ENCODE data around the gene ASCL4. TPM values are rescaled to one million over a fixed set of nuclear protein-coding genes. Genes with fewer than 3 reads are reported as not detected.

Gene ASCL4
- total and polyA plus RNA-seq, 4 donors = under 0.01 TPM; not detected in 3

GRCh38 chr12:107779077-107779831 lies 4.8 kb downstream of the ASCL4 start:
- no peak overlapping the region for H3K9ac ChIP-seq (ENCODE audit: low read depth in 1 of 2, low read length in 2 of 2)
- peaks cover 0 to 6% (median 0%) of the 10 kb centered on the region in 4 donors for H3K4me1 ChIP-seq (ENCODE audit: control insufficient read depth in 4 of 4, insufficient read depth in 4 of 4, low read length in 3 of 4)
- H3K9me3 ChIP-seq (ENCODE audit: control insufficient read depth in 4 of 4, low read length in 3 of 4) = no peaks in the 10 kb centered on the region
- peaks cover 0 to 6% (median 4%) of the 10 kb centered on the region in 4 donors for H3K27me3 ChIP-seq (ENCODE audit: control insufficient read depth in 4 of 4, insufficient read depth in 4 of 4, low read length in 3 of 4)
- WGBS = 68% methylated on average over 7 of the region's 7 CpGs
- no peaks in the 10 kb centered on the region for H3K36me3 ChIP-seq (ENCODE audit: control insufficient read depth in 4 of 4, insufficient read depth in 3 of 4, low read depth in 1 of 4, low read length in 3 of 4)
- no peak for TF ChIP-seq GABPA (IDR thresholded peaks at IDR 0.05 in 1 of 2, conservative IDR thresholded peaks at IDR 0.05 in 1 of 2)
- no peak for TF ChIP-seq MAX (IDR thresholded peaks at IDR 0.05)
- no peak for TF ChIP-seq CTCF (IDR thresholded peaks at IDR 0.05; ENCODE audit: low read depth, low read length, missing input control)
- no peak for TF ChIP-seq RXRA (IDR thresholded peaks at IDR 0.05)
- TF ChIP-seq FOXA2 (IDR thresholded peaks at IDR 0.05) = no peak
- TF ChIP-seq EGR1 (IDR thresholded peaks at IDR 0.05; ENCODE audit: low read depth in 2 of 2) = no peak
- no peak for TF ChIP-seq NR2F2 (IDR thresholded peaks at IDR 0.05)
- no peak for TF ChIP-seq ZBTB33 (IDR thresholded peaks at IDR 0.05)
- H3K4me3 ChIP-seq (ENCODE audit: low read depth in 1 of 3, low read length in 3 of 3) = no peak overlapping the region
- DNase-seq (ENCODE audit: low spot score) = no peak
- no peak overlapping the region for H3K27ac ChIP-seq (ENCODE audit: low read depth in 1 of 2, low read length in 2 of 2)

- Histone ChIP-seq H3K9me3 (ENCODE audit: control insufficient read depth in 4 of 4, low read length in 3 of 4) (no peaks in the 10 kb centered on the region), H3K4me1 (ENCODE audit: control insufficient read depth in 4 of 4, insufficient read depth in 4 of 4, low read length in 3 of 4) (peaks cover 0 to 3% (median 0%) of the 10 kb centered on the region in 4 donors), H3K9ac (ENCODE audit: low read depth in 1 of 2, low read length in 2 of 2) (no peak overlapping the region), H3K36me3 (ENCODE audit: control insufficient read depth in 4 of 4, insufficient read depth in 3 of 4, low read depth in 1 of 4, low read length in 3 of 4) (no peaks in the 10 kb centered on the region), H3K27ac (ENCODE audit: low read depth in 1 of 2, low read length in 2 of 2) (no peak overlapping the region), H3K27me3 (ENCODE audit: control insufficient read depth in 4 of 4, insufficient read depth in 4 of 4, low read length in 3 of 4) (peaks cover 0 to 4% (median 2%) of the 10 kb centered on the region in 4 donors), H3K4me3 (ENCODE audit: low read depth in 1 of 3, low read length in 3 of 3) (no peak overlapping the region)
- no peak for DNase-seq (ENCODE audit: low spot score)
- 80% methylated on average over 1 of the region's 1 CpG for WGBS
- TF ChIP-seq GABPA (IDR thresholded peaks at IDR 0.05 in 1 of 2, conservative IDR thresholded peaks at IDR 0.05 in 1 of 2) = no peak
- TF ChIP-seq YY1 (IDR thresholded peaks at IDR 0.05) = no peak
- TF ChIP-seq, protein P1, sequence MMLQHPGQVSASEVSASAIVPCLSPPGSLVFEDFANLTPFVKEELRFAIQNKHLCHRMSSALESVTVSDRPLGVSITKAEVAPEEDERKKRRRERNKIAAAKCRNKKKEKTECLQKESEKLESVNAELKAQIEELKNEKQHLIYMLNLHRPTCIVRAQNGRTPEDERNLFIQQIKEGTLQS (IDR thresholded peaks at IDR 0.05) = no peak
- no peak for TF ChIP-seq NR2F2 (IDR thresholded peaks at IDR 0.05)
- TF ChIP-seq TAF1 (conservative IDR thresholded peaks at IDR 0.05) = no peak
- TF ChIP-seq HNF4A (conservative IDR thresholded peaks at IDR 0.05) = no peak
- no peak for TF ChIP-seq JUND (IDR thresholded peaks at IDR 0.05)
- TF ChIP-seq REST (IDR thresholded peaks at IDR 0.05) = no peak
- TF ChIP-seq EGR1 (IDR thresholded peaks at IDR 0.05; ENCODE audit: low read depth in 2 of 2) = no peak
- TF ChIP-seq ZBTB33 (IDR thresholded peaks at IDR 0.05) = no peak
- TF ChIP-seq FOXA1 (IDR thresholded peaks at IDR 0.05) = no peak
- no peak for TF ChIP-seq HNF4G (IDR thresholded peaks at IDR 0.05)
- no peak for TF ChIP-seq MAX (IDR thresholded peaks at IDR 0.05)
- no peak for TF ChIP-seq SP1 (IDR thresholded peaks at IDR 0.05)
- no peak for TF ChIP-seq RXRA (IDR thresholded peaks at IDR 0.05)
- no peak for TF ChIP-seq CTCF (IDR thresholded peaks at IDR 0.05; ENCODE audit: low read depth, low read length, missing input control)
- TF ChIP-seq FOXA2 (IDR thresholded peaks at IDR 0.05) = no peak
Observed at GRCh38 chr12:107780298-107780697, 5.8 kb downstream of the ASCL4 start.
